T-helper 9 cell (primary cell): Measurements from ENCODE around the gene F8.
"Not testable (repeated sequence)": the region's sequence is repeated elsewhere in the genome, so short reads cannot be mapped to it uniquely, and the experiment has no call there.

Source experiments
- DNase-seq: peaks from one replicate; pipeline ENCODE4 v3.0.0-alpha.2; 2020

The F8 gene

DNA sequence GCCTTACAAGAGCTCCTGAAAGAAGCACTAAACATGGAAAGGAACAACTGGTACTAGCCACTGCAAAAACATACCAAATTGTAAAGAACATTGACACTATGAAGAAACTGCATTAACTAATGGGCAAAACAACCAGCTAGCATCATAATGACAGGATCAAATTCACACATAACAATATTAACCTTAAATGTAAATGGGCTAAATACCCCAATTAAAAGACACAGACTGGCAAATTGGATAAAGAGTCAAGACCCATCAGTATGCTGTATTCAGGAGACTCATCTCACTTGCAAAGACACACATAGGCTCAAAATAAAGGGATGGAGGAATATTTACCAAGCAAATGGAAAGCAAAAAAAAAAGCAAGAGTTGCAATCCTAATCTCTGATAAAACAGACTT lies 154.0 kb downstream of the F8 start:
- DNase-seq: not testable (repeated sequence)

DNA sequence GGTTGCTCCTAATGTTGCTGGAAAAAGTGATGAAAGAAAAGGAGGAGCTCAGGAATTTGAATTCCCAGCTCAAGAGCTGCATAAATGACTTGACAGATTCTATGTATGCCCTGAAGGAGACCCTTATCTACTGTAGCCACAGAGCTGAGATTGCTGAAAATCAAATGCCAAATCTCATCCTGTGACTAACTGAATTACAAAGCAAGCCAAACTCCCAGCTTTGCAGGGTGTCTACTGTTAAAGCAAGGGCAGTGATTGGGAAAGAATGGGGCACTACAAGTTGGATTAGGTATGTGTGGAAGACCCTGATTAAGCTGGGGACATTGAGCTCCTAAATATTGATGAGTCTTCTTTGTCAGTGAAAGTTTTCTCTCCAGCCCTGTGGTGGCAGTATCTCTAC lies 167.3 kb downstream of the F8 start:
- no peak for DNase-seq

DNA sequence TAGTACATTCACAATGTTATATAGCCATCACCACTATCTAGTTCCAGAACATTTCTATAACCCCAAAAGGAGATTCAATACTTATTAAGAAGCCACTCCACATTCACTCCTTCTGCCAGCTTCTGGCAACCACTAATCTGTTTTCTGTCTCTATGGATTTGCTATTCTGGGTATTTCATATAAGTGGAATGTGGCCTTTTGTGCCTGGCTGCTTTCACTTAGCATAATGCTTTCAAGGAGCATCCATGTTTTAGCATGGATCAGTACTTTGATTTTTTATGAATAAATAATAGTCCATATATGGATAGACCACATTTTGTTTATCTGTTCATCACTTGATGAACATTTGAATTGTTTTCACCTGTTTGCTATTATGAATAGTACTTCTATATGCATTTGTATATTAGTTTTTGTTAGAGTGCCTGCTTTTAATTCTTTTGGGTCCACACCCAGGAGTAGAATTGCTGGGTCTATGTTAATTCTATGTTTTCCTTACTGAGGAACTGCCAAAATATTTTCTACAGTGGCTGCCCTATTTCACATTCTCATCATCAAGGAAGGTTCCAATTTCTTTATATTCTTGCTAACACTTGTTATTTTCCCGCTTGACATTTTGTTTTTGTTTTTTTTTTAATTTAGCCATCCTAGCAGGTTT lies 171.4 kb downstream of the F8 start:
- no peak for DNase-seq

DNA sequence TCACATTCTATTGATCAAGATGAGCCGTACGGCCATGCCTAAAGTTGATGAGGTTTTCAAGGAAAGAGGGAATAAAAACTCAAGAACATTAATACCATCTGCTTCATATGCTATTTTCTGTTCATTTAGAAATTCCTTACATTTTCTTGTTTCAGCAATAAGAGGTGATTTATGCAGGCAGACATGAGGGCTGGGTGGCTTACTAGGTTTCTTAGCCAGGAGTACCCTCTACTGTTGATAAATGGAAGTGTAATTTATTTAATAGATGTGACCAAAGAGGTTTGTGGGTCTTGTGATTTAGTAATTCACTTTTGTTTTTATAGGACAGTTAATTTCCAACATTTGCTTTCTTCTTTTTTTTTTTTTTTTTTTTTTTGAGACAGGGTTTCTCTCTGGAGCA lies 181.7 kb downstream of the F8 start:
- DNase-seq: no peak

DNA sequence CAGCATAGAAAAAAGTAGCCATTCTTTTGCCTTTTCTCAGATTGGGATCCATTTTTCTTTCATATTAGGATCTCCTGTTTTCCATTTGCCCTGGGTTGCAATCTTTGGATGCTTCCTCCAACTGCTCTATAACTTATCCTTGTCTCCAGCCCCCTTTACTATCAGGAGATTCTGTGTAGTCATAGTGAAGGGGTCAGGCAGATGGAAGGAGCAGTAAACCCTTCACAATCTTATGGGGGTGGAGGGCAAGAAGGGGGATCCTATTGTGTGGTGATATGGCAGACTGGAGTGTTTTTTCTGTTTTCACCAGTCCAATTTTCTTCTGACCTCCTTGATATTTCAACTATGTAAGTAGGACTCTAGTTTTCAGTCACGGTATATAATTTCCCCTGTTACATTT lies 186.4 kb downstream of the F8 start:
- no peak for DNase-seq

DNA sequence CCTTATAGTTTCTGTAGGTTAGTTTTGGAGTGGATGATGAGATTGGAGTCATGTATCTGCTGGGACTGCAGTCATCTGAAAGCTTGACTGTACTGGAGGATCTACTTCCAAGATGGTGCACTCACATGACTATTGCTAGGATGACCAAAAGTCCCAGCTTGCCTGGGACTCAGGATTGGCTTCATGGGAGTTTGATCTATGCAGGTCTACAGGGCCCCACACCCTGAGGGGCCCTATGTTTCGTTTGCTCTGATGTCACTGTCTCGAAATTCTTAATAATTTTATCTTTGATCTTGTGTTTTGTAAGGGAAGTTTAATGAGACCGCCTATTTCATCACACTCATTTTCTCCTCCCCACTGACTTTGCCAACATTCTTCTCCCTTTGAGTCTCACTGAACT lies 188.0 kb downstream of the F8 start, which contains the start of gene SMIM9:
Gene SMIM9, minus strand, starts transcription at position 101 of the 400 bp plus-strand sequence. CDS start 3,806 bp downstream, outside the sequence.
- no peak for DNase-seq

DNA sequence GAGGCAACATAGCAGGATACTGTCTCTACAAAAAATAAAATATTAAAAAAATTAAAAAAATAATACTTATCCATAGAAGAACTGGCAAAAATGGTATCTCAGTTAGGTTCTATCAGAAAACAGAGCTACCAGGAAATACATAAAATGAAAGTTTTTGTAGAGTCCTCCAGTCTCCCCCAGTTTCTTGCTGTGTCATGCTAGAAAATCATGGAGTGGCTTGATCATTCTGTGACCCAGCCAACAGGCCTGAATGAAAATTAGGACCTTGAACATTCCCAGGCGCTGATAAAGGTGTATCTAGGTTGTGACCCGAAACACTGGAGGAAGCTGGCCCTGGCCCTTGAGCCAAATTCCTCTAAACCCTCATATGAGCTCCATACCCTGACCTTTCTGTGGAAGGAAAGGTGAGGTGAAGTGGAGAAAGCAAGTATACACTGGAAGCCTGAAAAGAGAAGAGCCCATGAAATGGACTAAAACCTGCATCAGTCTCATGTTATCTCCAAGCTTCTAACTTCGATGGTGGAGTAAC lies 188.7 kb downstream of the F8 start:
- DNase-seq: no peak

DNA sequence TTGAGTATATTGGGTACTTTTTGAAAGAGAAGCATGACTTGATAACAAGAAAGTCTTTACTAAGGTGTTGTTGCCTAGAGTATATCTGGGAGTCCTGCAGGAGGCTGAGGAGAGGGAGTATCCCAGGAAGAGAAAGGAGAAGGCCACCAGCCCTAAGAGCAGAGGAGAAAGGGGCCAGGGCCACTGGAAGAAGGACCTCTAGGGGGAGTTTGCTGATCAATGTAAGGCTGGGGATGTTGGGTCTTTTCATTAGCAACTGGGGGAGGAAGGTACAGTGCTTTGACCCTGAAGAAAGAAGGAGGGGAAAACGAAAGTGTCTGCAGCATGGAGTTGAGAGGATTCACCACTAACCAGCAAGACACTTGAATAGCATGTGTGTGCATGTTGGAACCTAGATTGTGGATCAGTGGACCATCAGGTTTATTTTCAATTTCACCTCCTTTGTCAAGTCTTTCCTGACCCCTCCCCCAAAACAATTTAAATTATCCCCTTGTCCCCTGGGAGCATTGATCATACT lies 192.5 kb downstream of the F8 start:
- no peak for DNase-seq

DNA sequence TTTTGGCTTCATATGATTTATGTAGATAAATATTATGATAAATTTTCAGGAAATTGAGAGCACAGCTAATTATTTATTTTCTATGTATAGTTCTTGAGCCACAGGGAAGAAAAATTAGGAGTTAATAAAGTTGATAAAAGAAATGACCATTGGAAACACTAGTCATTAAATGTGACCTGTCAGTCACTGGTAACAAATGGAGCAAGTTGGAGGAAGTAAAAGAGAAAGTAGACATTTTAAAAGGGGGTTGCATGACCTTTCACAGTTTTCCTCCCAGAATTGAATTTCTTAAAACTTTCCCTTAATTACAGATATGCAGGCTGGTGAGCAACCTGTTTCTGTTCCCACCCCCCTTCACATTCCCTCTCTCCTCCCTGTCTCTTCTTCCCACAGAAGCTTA lies 193.4 kb downstream of the F8 start:
- no peak for DNase-seq

DNA sequence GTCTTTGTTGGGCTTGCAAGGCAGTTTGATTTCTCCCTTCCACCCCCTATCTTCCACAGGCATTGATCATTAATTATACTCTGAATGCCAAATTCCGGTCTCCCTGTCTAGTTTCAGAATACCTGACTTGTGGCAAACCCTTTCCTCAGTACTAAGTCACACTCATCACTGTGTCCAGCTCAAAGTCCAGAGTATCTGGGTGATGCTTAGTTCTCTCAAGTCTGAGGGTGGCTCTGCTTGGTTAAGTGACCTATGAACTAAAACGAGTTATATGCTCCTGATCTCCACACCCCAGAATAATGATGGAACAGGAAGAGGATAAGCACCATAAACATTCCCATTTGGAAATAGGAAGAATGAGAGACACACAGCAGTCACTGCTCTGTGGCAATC lies 194.5 kb downstream of the F8 start:
- DNase-seq: no peak

DNA sequence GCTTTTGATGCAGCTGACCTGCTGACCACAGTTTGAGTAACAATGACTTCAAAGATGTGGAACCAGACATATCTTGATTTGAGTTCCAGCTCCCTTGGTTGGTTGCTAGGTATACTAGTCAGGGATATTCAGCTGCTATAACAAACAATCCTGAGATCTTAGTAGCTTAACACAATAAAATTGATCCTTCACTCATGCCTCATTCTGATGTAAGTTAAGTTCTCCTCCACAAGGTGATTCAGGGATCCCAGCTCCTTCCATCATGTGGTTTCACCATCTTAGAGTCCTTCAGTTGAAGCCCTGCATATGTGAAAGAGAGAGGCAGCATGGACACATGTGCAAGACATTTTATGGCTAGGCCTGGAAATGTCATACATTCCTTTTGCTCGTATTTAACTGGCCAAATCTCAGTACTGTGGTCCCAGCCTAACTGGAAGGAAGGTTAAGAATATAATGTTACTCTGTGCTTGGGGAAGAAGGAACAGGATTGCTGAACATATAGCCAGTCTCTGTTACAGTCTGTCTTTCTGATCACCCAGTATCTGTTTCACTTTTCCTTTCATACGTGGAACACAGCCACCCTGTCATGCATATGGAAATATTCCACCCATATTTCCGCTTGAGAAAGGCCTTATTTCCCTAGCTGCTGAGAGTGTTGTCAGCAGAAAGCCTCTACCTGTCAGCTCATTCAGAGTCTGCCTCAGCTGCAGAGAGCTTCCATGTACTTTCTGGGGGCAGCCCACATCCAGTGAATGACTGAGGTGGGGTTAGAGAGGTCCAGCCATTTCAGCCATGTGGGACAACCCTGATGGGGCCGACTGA lies 195.1 kb downstream of the F8 start:
- DNase-seq: no peak

DNA sequence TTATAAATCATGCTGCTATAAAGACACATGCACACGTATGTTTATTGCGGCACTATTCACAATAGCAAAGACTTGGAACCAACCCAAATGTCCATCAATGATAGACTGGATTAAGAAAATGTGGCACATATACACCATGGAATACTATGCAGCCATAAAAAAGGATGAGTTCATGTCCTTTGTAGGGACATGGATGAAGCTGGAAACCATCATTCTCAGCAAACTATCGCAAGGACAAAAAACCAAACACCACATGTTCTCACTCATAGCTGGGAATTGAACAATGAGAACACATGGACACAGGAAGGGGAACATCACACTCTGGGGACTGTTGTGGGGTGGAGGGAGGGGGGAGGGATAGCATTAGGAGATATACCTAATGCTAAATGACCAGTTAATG lies 196.9 kb downstream of the F8 start:
- not testable (repeated sequence) for DNase-seq

DNA sequence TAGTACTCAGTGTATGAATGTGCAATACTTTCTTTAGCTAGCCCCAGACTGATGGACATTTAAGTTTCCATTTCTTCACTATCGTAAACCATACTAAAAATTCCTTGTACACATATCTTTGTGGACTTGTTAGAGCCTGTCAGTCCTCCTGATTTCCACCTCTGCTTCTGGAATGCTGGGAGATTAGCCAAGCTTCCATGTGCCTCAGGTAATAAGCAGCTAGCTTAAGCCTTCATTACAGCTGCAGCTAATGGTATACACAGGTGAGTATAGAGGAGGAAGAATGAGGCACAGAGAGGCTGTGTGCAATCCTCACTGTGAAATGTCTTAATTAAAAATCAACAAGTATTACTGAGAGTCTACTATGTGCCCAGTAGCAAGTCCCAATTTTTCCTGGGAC lies 197.9 kb downstream of the F8 start:
- no peak for DNase-seq

DNA sequence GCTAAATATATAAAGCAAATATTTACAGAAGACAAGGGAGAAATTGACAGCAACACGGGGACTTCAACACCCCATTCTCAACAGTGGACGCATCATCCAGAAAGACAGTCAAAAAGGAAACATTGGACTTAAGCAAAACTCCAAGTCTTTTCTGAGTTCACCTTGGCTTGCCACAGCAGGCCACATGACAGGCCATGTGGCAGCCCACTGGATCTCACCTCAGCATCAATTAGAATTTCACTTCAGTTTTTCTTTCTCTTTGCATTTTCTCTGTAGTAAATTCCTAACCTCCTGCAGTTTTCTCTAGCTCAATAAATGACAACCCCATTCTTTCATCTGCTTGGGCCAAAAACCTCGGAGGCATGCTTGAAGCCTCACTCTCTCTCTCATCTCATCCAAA lies 200.5 kb downstream of the F8 start:
- no peak for DNase-seq

DNA sequence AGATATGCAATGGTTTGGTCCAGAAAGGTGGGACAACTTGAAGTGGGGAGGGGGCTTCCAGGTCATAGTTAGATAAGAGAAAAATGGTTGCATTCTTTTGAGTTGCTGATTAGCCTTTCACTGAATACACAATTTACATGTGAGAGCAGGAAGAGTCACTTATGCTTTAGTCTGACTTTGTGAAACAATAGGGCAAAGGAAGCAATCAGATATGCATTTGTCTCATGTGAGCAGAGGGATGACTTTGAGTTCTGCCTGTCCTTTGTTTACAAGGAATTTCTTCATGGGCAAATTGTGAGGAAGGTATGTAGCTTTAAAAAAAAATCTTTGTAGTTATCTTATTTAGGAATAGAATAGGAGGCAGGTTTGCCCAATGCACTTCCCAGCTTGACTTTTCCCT lies 201.0 kb downstream of the F8 start:
- no peak for DNase-seq

DNA sequence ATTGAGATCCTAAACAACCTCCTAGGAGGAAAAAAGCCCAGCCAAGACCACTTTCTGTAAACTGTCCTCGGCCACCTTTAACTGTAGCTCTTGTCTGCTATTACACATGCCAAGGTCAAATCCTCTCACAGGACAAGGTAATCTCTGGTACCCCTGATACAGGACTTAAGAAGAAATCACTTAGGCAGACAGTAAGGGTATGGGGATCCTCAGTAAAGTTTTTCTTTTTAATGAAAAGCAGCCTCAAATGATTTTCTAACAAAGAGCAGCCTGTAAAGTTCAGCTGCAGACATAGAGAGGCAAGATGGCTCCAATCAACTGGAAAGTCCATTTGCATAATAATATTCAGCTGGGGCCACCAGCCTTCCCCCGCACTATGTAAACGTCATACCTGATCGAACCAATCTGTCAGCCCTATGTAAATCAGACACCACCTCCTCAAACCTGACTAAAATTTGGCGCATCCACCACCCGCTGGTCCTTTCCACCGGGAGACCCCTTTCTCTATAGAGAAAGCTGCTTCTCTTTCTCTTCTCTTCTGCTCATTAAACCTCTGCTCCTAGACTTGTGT lies 202.7 kb downstream of the F8 start:
- no peak for DNase-seq

DNA sequence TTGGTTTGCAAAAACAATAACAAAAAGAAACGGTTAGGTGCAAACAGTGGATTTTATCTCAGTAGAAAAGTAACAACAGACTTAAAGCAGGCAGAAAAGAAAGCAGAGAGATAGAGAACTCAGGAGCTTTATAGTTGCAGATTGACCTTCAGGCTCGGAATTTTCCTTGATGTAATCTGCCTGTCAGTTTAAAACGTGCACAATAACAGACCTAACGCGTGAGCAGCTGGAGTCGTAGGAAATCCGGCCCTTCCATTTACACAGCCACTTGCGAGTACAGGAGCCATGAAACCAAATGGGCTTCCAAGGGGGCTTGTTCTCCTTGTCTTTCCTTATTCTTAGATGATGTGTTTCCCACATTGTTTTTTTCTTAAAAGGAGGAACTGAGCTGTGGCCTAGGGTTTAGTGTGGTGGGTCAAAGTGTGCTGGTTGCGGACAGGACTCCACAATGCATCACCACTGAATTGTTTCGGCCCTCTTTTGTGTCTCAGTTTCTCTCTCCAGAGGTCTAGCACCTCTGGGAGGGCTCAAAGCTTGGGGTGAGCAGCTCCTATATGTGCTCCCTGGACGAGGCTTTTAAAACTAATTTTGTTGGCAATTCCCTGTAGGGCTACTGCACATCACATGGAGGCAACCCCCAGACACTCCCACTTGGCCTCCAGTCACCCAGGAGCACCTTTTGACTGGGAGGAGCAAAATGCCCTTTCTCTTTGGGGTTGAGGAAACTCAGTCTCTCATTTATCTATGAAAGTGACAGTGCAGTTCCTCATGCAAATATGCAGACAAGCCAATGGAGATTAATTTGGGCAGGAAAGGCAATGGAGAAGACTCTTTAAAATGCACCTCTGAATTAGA lies 203.4 kb downstream of the F8 start:
- no peak for DNase-seq

DNA sequence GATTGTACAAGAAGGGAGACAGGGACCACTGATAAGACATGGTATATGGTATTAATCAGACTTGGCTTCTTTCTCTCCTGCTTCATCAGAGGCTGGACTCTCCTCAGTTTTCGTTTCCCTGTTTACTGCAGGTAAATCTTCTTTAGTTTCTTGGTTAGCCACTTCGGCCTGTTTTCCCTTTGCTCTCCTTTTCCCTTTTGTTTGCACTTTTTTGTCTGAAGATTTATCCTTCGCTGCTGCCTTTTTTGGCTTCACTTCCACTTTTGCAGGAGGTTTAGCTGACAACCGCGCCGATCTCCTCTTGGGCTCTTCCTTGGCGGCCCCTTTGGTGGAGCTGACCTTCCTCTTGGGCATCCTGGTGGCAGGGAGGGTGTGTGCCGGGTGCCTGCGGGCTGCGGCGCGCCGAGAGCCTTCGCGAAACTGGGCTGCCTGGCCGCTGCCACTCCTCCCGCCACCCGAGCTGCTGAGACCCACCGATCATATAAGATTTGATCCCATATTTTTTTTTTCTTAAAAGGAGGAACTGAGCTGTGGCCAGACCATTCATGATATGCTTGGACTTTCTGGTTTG lies 205.4 kb downstream of the F8 start:
- DNase-seq: not testable (repeated sequence)

DNA sequence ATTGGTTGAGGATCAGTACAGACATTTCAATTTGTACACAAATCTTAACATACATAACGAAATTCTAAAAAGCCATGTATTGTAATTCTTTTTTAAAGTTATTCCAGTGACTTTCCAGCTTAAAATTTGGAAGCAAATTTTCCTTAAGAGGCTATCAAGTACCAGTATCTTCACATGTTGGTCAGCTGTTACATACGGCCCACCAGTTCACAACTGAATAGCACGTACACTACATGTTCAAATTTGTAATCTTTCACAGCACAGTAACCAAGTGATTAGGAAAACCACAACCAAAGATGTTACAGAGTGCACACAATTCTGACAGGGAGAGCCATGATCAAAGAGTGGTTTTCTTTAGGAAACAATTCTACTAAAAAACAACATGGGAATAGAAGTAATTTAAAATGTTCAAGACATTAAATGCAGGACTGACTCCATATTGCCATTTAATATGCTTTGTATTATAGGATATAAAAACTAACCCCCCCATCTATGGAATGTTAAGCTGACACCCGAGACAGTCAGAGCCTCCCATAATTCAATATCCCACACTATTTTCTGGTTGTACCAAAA lies 206.1 kb downstream of the F8 start:
- not testable (repeated sequence) for DNase-seq

DNA sequence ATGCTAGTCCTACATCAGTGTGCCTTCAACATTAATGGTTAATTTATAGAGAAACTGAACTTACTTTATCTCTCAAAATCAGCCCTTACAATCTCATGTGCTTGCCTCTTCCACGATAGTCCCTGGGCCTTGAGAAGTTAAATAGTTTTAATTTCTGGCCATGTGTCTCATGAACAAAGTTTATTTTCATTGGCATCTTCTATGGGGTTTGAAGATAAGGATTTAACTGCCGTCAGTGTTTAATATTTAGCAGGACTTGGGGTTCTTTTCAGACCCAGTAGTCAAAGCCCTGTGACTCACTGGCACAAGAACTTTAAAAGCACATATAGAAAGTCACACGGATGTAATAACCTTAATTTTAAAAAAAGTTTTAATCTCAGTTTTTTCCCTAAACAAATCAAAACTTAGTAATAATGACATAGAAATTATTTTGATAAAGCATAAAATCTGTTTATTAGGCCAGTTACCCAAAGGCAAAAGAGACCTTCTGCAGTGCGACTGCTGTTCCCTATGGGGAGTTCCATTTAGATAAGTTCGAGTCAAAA lies 207.2 kb downstream of the F8 start:
- no peak for DNase-seq

DNA sequence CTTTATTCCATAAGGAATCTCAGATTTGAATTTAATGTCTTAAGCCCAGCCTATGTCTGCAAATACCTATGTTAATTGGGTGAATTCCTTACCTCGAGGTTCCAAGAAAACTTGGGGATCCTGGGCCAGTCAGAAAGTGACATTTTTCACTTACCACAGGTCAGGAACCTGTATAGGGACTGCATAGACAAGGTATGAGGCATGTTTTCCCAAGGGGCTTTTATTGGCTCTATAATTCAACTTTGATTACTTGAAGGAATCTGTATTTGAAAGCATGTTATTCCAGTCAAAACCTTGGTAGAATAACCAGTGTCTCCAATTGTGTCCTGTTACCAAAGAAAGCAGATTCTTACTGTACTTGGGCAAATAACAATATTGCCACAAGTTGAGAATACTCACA lies 208.7 kb downstream of the F8 start:
- DNase-seq: no peak
